Left lobe of liver (tissue), 2 donors: ENCODE results near the gene HDAC5. TPM values are rescaled to one million over a fixed set of nuclear protein-coding genes. Genes with fewer than 3 reads are reported as not detected.
"Not testable (repeated sequence)": the region's sequence is repeated elsewhere in the genome, so short reads cannot be mapped to it uniquely, and the experiment has no call there.

Source experiments
- ATAC-seq: fragments of 200-7000 bp; cut with Tn5 transposase; one replicate; pipeline ENCODE4 v1.9.1; 2020; ENCODE audit warnings: mild to moderate bottlenecking, moderate library complexity
- DNase-seq: peaks from one replicate; pipeline ENCODE4 v3.0.0-alpha.2; 2020; ENCODE audit warnings: low spot score
- total RNA-seq: library from RNA; stranded (reverse); gene quantifications from one replicate; pipeline ENCODE4 v1.2.1, GENCODE V29; 2021
- donor health status: DM: no; HTN: no; CAD: no; lungs with moderate emphysema.
- donor health status: DM: no; HTN: yes; CAD: no.

HDAC5 gene
- total RNA-seq, 1 donor from 2014 or later = 16.8 TPM

DNA sequence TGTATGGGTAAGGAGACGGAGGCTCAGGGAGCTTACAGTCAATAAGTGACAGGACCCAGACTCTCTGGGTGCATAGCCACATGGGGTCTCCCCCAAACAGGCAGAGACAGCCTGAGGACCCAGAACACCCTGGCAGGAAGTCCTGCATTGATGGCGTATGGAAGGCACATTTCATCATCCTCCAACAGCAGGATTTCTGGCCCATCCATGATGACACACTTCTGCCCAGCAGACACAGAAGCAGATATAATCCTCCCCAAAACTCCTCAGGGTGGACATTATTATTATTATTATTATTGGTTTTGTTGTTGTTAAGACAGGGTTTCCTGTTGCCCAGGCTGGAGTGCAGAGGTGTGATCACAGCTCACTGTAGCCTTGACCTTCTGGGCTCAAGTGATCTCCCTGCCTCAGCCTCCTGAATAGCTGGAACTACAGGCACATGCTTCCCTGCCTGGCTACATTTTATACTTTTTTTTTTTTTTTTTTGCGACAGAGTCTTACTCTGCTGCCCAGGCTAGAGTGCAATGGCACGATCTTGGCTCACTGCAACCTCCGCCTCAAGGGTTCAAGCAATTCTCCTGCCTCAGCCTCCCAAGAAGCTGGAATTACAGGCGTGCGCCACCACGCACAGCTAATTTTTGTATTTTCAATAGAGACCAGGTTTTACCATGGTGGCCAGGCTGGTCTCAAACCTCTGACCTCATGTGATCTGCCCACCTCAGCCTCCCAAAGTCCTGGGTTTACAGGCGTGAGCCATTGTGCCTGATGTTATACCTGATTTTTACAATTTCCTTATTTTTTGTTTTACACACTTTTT, 11.5 kb upstream of the HDAC5 start:
- DNase-seq (no peak), ATAC-seq (no peak)

DNA sequence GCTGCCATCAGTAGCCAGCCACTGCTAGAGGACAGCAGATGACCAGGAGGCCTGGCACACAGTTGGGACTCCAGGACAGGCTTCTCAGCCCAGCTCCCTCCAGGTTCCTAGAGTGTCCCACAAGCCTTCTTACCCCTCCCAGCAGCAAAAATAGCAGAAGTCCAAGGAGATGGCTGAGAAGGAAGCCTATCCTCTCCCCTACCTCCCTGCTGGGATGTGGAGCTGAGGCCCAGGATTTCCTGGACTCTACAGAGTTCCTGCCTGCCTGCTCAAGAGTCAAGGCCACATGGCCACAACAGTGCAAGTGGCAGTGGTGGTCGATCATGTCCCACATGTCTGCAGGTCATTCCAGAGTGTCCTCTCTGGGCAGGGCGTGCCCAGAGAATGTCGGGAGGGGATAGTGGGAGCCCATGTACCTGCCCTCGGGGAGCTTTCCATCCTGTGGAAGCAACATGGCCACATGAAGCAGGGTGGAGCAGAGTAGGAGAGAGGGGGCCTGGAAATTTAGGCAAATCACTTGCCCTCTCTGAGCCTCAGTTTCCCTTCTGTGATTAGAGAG, 10.6 kb upstream of the HDAC5 start:
- no peak for ATAC-seq
- DNase-seq = no peak

DNA sequence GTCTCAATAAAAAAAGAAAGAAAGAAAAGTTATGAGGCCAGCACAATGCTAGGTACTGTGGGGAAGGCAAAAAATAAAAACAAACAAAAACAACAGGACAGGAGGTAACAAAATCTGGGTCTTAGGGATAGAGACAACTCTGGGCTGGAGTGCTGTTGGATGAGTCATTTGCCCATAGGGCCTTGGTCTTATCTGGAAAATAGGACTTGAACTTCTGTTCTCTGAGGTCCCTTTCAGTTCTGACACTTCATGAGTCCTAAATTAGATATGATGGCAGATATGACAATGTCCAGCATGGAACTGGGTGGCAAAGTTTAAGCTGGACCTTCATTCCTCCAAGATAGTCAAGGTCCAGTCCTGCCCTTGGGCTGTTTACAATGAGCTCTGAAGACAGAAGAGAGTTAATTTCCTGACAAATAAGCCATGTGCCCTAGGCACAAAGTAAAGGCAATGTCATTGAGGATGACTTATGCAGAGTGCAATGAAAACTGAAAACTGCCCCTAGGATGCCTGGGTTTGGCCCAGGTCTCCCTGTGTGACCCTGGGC, 8.9 kb upstream of the HDAC5 start:
- ATAC-seq (no peak), DNase-seq (no peak)

DNA sequence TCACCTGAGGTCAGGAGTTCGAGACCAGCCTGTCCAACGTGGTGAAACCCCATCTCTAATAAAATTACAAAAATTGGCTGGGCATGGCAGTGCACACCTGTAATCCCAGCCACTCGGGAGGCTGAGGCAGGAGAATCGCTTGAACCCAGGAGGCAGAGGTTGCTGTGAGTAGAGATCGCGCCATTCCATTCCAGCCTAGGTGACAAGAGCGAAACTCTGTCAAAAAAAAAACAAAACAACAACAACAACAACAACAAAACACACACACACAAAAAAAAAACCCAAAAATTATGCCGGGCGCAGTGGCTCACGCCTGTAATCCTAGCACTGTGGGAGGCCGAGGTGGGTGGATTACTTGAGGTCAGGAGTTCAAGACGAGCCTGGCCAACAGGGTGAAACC, 7.9 kb upstream of the HDAC5 start:
- not testable (repeated sequence) for DNase-seq, ATAC-seq

DNA sequence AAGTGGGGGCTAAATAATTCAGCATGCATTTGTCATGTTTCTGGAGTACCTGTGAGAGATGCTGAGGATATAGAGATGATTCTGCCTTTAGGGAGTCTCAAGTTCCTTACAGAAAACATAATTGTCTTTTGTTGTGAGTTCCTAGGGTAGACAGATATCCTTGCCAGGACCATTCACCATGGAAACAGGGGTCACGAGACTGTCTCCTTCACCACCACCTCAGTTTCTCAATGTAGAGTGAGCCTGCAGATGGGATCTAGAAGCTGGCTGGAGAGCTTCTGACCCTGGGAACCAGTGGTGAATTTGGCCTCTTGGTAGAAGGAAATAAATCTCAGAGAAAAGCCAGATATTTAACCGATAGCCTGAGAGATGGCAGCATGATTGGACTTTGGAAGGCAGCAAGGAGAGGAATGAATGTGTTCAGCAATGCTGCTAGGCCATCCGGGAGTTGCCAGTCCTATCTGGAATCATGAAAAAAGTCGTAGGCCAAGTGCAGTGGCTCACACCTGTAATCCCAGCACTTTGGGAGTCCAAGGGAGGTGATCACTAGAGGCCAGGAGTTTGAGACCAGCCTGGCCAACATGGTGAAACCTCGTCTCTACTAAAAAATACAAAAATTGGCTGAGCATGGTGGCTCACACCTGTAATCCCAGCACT, 7.4 kb upstream of the HDAC5 start:
- DNase-seq = no peak
- no peak for ATAC-seq

DNA sequence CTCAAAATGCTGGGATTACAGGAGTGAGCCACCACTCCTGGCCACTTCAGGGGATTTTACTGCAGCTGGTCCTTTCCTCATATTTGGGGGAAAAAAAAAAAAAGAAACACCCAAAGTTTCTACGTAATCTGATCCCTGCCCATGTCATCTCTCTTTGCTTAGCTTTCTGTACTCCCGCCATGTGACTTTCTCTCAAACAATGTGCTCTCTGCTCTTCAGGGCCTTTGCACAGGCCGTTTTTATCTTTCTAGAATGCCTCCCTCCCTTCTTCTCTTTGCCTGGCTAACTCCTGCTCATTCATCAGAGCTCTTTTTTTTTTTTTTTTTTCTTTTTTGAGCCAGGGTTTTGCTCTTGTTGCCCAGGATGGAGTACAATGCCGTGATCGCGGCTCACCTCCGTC, 4.9 kb upstream of the HDAC5 start:
- ATAC-seq (no peak), DNase-seq (no peak)

DNA sequence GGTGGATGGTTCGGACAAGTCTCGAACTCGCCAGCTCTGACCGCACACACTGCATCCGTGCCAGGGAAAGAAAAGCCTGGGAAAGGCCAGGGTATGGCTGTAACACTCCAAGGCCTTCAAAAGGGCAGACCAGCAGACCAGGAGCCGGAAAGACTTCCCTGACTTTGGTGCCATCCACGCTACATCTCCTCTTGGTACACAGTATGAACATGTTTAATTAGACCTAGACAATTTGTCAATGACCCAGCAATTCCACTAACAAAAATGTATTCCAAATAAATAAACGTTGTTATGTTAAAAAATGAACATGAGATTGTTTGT, 637 bp upstream of the HDAC5 start:
- DNase-seq (no peak), ATAC-seq (no peak)

DNA sequence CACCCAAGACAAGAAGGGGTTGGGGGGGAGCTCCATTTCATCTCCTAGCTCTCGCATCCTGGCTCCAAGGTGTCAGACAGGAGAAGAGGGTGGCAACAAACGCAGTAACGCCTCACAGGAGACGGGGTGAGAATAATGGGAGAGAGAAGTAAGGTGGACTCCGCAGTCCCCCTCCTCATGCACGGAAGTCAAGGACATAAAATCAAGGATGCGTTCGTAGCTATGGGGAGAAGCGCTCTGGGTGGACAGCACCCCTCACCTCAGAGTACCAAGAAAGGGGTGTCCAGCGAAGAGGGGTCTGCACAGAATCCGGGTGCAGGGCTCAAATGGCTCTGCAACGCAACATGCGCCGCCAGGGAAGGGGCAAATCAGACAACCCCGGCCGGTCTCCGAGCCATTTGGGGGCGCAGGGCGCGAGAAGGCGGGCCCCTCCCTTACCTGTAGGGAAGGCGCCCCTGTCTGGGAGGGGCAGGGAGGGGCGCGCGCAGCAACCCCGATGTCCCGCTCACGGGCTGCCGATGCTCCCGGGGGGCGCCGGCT, 555 bp downstream of the HDAC5 start:
- ATAC-seq (no peak), DNase-seq (no peak)

DNA sequence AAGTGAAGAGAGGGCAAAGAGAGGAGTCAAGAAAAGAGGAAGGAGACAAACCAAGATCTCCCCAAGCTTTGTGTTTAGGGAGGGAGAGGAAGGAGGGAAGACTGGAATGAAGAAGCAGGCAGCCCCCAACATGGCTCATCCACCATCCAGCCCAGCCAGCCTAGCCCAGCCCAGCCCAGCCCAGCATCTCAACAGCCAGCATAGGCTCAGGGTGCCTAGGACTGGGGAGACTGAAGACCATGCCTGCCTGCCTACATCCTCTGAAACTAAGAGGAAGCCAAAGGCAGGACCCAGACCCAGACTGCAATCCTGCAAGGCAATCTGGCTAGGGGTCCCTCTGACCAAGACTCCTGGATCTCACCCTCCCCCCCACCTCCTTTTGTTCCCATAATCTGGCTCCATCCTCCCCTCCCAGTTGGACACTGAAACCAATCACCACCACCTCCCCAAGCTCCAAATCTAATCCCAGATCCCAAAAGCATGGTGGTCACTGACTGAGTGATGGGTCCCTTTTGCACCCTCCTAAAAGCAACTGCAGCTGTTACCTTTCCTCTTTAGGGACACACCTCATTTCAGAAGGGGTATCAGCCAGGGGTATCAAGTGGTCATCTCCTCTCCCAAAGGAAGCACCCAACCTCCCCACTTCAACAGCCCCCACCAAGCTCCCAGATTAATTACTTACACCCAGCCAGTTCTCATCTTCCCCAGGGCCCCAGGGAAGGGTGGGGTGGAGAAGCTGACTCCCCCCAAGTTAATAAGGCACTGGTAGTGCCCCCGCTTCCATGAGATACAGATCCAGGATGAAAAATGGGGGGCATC, 1.2 kb downstream of the HDAC5 start:
- ATAC-seq (no peak), DNase-seq (no peak)

DNA sequence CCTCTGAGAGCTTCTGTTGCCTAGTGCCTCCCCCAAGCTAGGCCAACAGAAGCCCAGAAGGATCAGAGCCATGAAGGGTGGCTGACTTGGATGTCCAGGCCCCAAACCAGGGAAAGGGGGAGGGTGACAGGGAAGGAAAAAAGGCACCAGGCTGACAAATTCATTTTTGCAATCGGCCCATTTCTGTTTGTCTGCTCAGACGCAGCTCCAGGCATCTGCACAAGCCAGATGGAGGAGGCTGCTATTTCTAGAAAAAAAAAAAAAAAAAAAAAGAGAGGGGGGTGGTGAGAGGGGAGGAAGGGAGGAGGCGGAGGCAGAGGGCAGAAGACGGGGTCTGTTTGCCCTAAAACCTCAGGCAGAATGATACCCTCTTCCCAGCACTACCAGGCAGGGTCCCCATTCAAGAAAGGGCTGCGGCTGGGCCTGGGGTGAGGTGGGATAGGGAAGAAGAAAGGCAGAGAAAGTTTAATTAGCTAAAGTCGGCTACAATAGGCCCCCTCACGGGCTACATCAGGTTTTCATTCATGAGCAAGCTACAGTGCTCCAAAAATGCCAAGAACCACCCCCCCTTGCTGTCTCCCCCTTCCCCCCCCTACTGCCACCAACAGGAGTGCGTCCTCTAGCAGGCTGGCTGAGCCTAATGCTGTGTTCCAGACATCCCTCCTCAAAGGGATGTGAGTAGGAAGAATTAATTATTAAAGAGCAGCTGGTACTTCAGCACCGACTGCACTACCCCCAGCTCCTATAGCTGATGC, 2.4 kb downstream of the HDAC5 start:
- ATAC-seq (no peak), DNase-seq (no peak)

DNA sequence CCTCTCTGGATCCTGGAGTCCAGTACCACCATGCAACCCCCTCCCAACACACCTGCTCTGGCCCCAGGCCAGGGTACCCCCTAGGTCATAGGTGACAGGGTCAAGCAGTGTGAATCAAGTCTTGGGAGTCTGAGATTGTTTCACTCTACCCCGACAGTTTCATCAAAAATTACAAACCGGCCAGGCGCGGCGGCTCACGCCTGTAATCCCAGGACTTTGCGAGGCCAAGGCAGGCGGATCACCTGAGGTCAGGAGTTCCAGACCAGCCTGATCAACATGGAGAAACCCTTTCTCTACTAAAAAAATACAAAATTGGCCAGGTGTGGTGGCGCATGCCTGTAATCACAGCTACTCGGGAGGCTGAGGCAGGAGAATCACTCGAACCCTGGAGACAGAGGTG, 3.2 kb downstream of the HDAC5 start:
- not testable (repeated sequence) for ATAC-seq, DNase-seq

DNA sequence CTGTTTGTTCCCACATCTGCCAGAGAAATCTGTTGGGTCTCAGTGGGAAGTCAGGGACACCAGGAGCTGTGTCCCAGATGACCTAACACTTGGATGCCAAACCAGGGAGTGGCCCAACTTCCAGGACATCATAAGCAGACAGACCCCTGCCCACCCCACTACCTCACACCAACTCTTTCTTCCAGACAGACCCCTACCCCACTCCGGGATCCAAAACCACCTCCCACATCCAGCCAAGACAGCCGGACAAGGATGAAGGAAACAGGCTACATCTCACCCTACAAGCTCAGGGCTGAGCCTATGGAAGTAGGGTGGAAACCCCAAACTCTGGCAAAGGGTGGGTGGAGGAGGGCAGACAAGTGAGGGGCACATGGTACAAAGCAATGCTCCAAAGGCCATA, 3.6 kb downstream of the HDAC5 start:
- DNase-seq (no peak), ATAC-seq (no peak)

DNA sequence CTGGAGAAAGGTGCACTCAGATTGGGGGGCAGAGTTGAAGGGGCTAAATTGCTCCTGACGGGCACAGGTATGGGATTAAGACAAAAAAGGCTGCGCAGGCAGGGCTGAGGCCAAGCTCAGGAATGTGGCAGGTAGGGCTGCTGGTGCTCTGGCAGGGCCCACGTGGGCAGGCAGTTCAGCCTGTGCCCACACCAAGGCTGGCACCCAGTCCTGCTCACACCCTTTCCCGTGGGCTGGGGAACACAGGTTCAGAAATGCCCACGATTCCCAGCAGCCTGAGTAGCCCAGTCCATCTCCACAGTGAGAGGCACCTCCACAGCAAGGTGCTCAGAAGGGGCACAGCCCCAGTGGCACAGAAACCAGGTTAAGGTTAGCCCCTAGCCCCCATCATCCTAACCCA, 4.4 kb downstream of the HDAC5 start:
- ATAC-seq = no peak

DNA sequence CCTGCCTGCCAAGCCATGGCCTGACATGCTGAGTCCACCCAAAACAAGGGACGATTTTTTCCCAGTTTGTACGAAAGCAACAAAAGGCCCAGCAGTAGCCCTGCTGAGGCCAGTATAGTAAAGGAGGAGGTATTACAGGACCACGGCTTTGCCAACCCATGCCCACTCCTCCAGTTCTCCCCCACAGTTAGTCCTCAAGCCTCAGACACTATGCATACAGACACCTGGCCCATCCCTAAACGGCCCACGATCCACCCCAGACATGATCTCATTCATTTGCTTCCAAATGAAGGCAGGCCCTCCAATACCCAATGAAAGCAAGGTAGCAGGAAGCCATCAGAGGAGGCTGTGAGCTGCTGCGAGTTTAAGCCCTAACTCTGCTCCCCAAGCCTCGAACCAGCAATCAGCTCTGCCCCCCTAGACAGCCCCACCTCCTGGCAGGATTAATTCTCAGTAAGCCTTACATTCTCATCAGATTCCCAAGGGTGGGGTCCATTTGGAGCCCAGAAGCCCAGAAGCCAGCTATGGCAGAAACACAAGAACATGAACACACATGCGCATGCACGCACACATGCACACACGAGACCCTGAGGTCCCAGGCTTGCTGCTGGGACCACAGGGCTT, 4.9 kb downstream of the HDAC5 start:
- ATAC-seq (no peak), DNase-seq (no peak)

More for the DNA sequence above, 4.4 kb downstream of the HDAC5 start:
- DNase-seq = no peak

DNA sequence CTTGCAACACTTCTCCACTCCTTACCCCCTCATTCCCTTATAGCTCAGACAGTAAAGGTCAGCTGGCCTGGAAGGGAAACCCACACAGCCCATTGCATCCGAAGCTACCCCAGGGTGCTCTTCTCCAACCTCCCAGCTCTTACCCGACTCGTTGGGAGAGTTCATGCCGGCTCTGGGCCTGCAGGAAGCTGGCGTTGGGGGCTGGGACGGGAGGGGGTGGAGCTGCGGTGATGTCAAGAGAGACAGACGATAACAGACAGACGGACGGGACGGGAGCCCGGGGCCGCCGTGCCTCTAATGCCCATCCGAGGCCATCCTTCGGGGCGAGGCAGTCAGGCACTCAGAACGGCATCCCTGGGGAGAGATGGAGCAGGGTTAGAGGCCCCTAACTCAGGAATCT, 6.1 kb downstream of the HDAC5 start:
- DNase-seq (no peak), ATAC-seq (no peak)

DNA sequence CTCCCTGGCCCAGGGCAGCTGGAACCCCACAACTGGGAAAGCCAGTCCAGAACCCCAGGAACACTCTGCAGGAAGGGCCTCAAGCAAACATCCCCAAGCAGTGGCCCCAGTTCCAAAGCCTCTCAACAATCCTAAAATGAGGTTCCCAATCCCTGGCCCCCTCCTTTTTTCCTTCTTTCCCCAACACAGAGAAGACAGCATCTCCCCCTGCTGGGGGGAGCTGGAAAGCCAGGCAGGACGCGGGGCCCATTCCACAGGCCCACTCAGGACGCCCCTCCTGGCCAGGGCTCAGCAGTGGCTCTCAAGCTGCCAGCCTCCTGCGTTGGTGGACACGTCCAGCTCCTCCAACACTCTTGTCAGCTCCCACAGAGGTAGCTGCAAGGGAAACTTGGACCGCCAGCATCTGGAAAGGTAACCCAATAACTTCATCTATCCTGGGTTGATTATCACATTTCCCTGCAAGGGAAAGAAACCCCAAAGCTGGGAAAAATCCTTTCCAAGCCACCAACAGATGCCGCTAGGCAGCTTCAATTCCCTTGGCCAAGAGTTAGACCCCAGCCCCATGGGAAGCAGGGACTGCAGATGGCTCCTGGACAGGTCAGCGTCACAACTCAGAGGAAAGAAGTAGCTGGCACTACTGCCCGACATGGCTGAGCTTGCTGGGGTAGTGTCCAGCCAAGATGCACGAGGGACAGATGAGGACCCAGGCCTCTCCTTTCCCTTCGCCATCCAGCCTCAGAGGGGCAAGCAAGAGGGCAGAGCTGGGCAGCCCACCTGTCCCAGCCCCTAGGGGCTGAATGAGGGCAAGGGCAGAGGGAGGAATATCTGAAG, 7.6 kb downstream of the HDAC5 start:
- ATAC-seq (no peak), DNase-seq (no peak)

DNA sequence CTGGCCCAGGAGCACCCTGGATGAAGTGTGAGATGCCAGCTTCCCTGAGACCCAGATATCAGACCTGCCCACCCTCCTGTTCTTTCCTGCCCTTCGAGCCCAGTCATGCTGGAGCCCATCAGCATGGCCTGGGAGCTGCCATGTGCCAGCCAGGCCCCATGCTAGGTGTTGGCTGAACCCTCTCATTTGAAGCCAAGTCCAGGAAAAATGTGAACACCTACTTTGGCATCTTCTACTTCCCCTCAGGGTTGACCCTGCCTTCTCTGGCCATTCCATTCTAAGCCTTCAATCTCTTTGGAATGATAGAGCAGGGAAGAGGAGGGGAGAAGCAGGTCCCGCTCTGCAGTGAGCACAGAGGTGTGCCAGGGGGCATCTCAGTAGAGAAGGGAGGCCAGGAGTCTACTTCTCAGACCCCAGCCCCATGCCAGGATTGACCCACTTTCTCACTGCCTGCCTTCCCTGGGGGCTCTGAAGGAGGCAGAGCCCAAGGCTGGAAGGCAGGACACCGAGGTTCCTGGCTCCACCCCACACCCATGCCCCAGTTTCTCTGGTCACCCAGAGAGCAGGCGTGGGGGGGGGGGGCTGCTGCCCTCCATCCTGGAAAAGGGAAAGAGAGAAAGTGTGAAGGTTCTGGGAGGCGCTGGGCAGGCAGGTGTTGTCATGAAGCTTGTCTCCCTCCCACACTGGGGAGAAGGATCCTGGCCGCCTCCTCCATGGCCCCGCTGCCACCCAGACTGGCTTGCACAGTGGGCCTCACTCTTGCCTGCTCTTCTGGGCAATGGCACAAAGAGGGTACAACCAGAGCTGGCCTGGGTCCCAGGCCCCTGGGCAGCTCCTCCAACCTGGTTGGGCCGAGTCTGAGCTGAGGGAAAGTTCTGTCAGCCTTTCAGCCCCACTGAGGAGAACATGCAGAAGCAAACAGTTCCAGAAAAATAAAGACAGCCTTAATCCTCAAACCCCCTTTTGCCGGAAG, 9.3 kb downstream of the HDAC5 start:
- no peak for DNase-seq

DNA sequence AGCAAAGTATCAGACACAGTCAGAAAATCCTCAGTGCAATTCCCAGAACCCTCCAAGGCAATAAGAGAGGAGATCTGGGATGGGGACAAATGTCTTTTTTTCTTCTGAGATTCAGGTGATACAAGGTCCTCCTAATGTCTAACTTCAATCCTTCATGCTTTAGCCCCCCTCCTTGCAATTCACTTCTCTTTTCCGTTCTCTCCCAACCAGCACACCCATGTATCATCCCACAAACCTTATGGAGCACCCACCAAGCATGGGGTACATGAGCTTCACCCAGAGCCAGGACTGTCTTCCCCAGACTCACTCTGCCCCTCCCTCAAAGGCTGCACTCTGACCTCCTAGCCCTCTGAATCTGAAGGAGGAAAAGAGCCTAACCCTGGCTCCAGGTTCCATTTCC, 10.1 kb downstream of the HDAC5 start:
- ATAC-seq = no peak

More for the DNA sequence above, 9.3 kb downstream of the HDAC5 start:
- ATAC-seq = no peak

More for the DNA sequence above, 10.1 kb downstream of the HDAC5 start:
- no peak for DNase-seq
